ENCODE data around the gene MDH1.

DNA sequence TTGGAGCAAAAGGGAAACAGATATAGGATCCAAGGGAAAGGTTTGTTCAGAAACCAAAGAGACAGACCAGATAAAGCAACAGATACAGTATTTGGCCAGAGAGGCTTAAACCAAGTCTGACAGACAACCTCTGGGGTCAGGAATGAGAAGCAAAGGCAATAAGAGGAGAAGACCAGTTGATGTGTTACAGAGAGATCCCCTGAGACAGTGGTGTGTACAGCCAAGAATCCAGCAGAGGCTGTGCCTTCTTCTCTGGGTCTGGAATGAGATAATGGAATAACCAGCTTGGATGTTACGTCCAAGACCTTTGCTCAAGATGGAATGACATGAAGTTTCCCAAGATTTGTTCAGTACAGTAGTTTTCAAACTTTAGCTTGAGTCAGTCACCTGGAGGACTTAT lies 61.1 kb downstream of the MDH1 start:
- no peak for TF ChIP-seq EP300 (IDR thresholded peaks at IDR 0.05; ENCODE audit: borderline replicate concordance)
- no peak for TF ChIP-seq FOXM1 (IDR thresholded peaks at IDR 0.05; ENCODE audit: borderline replicate concordance, low read depth)
- TF ChIP-seq YY1 (IDR thresholded peaks at IDR 0.05; ENCODE audit: low read depth), result no peak
- no peak for TF ChIP-seq ZBTB7A (IDR thresholded peaks at IDR 0.05; ENCODE audit: low read depth)
- no peak for TF ChIP-seq CEBPB (IDR thresholded peaks at IDR 0.05)
- no peak for TF ChIP-seq EGR1 (IDR thresholded peaks at IDR 0.05)
- no peak for TF ChIP-seq RAD21 (IDR thresholded peaks at IDR 0.05; ENCODE audit: low read depth)
- TF ChIP-seq, protein P1, sequence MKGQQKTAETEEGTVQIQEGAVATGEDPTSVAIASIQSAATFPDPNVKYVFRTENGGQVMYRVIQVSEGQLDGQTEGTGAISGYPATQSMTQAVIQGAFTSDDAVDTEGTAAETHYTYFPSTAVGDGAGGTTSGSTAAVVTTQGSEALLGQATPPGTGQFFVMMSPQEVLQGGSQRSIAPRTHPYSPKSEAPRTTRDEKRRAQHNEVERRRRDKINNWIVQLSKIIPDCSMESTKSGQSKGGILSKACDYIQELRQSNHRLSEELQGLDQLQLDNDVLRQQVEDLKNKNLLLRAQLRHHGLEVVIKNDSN (IDR thresholded peaks at IDR 0.05), result no peak
- TF ChIP-seq TAF1 (IDR thresholded peaks at IDR 0.05; ENCODE audit: low read depth), result no peak
- no peak for TF ChIP-seq CREB1 (IDR thresholded peaks at IDR 0.05; ENCODE audit: low read depth)
- no peak for TF ChIP-seq TCF12 (IDR thresholded peaks at IDR 0.05; ENCODE audit: low read depth)
- TF ChIP-seq NFIC (IDR thresholded peaks at IDR 0.05), result no peak
- no peak for TF ChIP-seq MAX (IDR thresholded peaks at IDR 0.05)
